Measurements from ENCODE around the gene AEN.

Gene AEN

GRCh38 chr15:88658070-88658965 lies 37.2 kb downstream of the AEN start:
- TF ChIP-seq FOXP2 (optimal IDR thresholded peaks at IDR 0.05; ENCODE audit: borderline replicate concordance, extremely low read depth, extremely low read length, insufficient read depth) (no peak), POLR2AphosphoS5 (IDR thresholded peaks at IDR 0.05; ENCODE audit: low read depth, low read length) (no peak), TAF1 (IDR thresholded peaks at IDR 0.05; ENCODE audit: borderline replicate concordance, insufficient read depth, low read length) (no peak), SIN3A (IDR thresholded peaks at IDR 0.05; ENCODE audit: borderline replicate concordance, insufficient read depth, low read length) (no peak), REST (IDR thresholded peaks at IDR 0.05; ENCODE audit: insufficient read depth in 1 of 2, low read depth in 2 of 2, low read length in 2 of 2) (no peak)

GRCh38 chr15:88658972-88659931 lies 38.1 kb downstream of the AEN start:
- TF ChIP-seq REST (IDR thresholded peaks at IDR 0.05; ENCODE audit: insufficient read depth in 1 of 2, low read depth in 2 of 2, low read length in 2 of 2) (no peak), SIN3A (IDR thresholded peaks at IDR 0.05; ENCODE audit: borderline replicate concordance, insufficient read depth, low read length) (no peak), TAF1 (IDR thresholded peaks at IDR 0.05; ENCODE audit: borderline replicate concordance, insufficient read depth, low read length) (no peak), FOXP2 (optimal IDR thresholded peaks at IDR 0.05; ENCODE audit: borderline replicate concordance, extremely low read depth, extremely low read length, insufficient read depth) (no peak), POLR2AphosphoS5 (IDR thresholded peaks at IDR 0.05; ENCODE audit: low read depth, low read length) (no peak)

- no peak for TF ChIP-seq POLR2AphosphoS5 (IDR thresholded peaks at IDR 0.05; ENCODE audit: low read depth, low read length)
- TF ChIP-seq SIN3A (IDR thresholded peaks at IDR 0.05; ENCODE audit: borderline replicate concordance, insufficient read depth, low read length): no peak
- no peak for TF ChIP-seq FOXP2 (optimal IDR thresholded peaks at IDR 0.05; ENCODE audit: borderline replicate concordance, extremely low read depth, extremely low read length, insufficient read depth)
- no peak for TF ChIP-seq TAF1 (IDR thresholded peaks at IDR 0.05; ENCODE audit: borderline replicate concordance, insufficient read depth, low read length)
- TF ChIP-seq REST (IDR thresholded peaks at IDR 0.05; ENCODE audit: insufficient read depth in 1 of 2, low read depth in 2 of 2, low read length in 2 of 2): no peak
Observed at GRCh38 chr15:88661041-88661700, 40.0 kb downstream of the AEN start.

- TF ChIP-seq REST (IDR thresholded peaks at IDR 0.05; ENCODE audit: insufficient read depth in 1 of 2, low read depth in 2 of 2, low read length in 2 of 2): no peak
- TF ChIP-seq SIN3A (IDR thresholded peaks at IDR 0.05; ENCODE audit: borderline replicate concordance, insufficient read depth, low read length): no peak
- TF ChIP-seq POLR2AphosphoS5 (IDR thresholded peaks at IDR 0.05; ENCODE audit: low read depth, low read length): no peak
- no peak for TF ChIP-seq TAF1 (IDR thresholded peaks at IDR 0.05; ENCODE audit: borderline replicate concordance, insufficient read depth, low read length)
- no peak for TF ChIP-seq FOXP2 (optimal IDR thresholded peaks at IDR 0.05; ENCODE audit: borderline replicate concordance, extremely low read depth, extremely low read length, insufficient read depth)
Observed at GRCh38 chr15:88661761-88662556, 40.8 kb downstream of the AEN start.

All from PFSK-1 (cell line).